GM23248 (cell line): ENCODE results near the gene JCAD. TPM values are rescaled to one million over a fixed set of nuclear protein-coding genes. Genes with fewer than 3 reads are reported as not detected.
A peak's percentile ranks its signal among the peaks of the same experiment; 100 is the strongest.

Experiments
- DNase-seq: peaks from one replicate; pipeline ENCODE4 v3.0.0-alpha.2; 2015
- H2AFZ ChIP-seq: fragments of 200-600 bp; sonication (generic); 2 replicates; pipeline ENCODE4 v1.6.1; 2016; ENCODE audit warnings: antibody characterized with exemption
- H3F3A ChIP-seq: fragments of 200-600 bp; sonication (generic); 2 replicates; pipeline ENCODE4 v1.6.1; 2016; ENCODE audit warnings: mild to moderate bottlenecking, antibody characterized with exemption, mixed run types; ENCODE audit not compliant: insufficient read depth
- H3K27ac ChIP-seq: fragments of 200-600 bp; sonication (generic); 2 replicates; pipeline ENCODE4 v1.5.1; 2016; ENCODE audit warnings: mild to moderate bottlenecking
- H3K27me3 ChIP-seq: fragments of 200-600 bp; sonication (generic); replicated peaks from 2 replicates; pipeline ENCODE4 v1.6.1; 2016; ENCODE audit warnings: mild to moderate bottlenecking; ENCODE audit not compliant: insufficient read depth
- H3K36me3 ChIP-seq: fragments of 200-600 bp; sonication (generic); 2 replicates; pipeline ENCODE4 v1.6.1; 2016; ENCODE audit warnings: low read depth, mild to moderate bottlenecking
- H3K4me1 ChIP-seq: fragments of 200-600 bp; sonication (generic); 2 replicates; pipeline ENCODE4 v1.6.1; 2016; ENCODE audit warnings: mild to moderate bottlenecking; ENCODE audit not compliant: insufficient read depth
- H3K4me2 ChIP-seq: fragments of 200-600 bp; sonication (generic); one replicate; pipeline ENCODE4 v1.6.1; 2016; ENCODE audit warnings: mild to moderate bottlenecking; ENCODE audit not compliant: unreplicated experiment
- H3K4me3 ChIP-seq: fragments of 200-600 bp; sonication (generic); 2 replicates; pipeline ENCODE4 v1.5.1; 2016; ENCODE audit warnings: mild to moderate bottlenecking
- H3K79me2 ChIP-seq: fragments of 200-600 bp; sonication (generic); 2 replicates; pipeline ENCODE4 v1.6.1; 2016; ENCODE audit warnings: mild to moderate bottlenecking; ENCODE audit not compliant: insufficient read depth
- H3K9ac ChIP-seq: fragments of 200-600 bp; sonication (generic); 2 replicates; pipeline ENCODE4 v1.6.1; 2016; ENCODE audit warnings: mild to moderate bottlenecking
- H3K9me2 ChIP-seq: fragments of 200-600 bp; sonication (generic); 2 replicates; pipeline ENCODE4 v1.6.1; 2016; ENCODE audit warnings: mixed run types, mild to moderate bottlenecking, moderate library complexity; ENCODE audit not compliant: insufficient read depth
- H3K9me3 ChIP-seq: fragments of 200-600 bp; sonication (generic); one replicate; pipeline ENCODE4 v1.6.1; 2017; ENCODE audit warnings: low read depth
- H4K20me1 ChIP-seq: fragments of 200-600 bp; sonication (generic); 2 replicates; pipeline ENCODE4 v1.6.0; 2016; ENCODE audit not compliant: insufficient read depth
- EZH2 ChIP-seq: fragments of 200-600 bp; sonication (generic); IDR thresholded peaks from 2 replicates; pipeline ENCODE4 v1.6.1; 2018; ENCODE audit warnings: antibody characterized with exemption, mild to moderate bottlenecking; ENCODE audit not compliant: insufficient read depth, poor library complexity, severe bottlenecking
- EZH2phosphoT487 ChIP-seq: fragments of 200-600 bp; sonication (generic); IDR thresholded peaks from 2 replicates; pipeline ENCODE4 v1.6.1; 2018; ENCODE audit warnings: antibody characterized with exemption, moderate library complexity, mild to moderate bottlenecking, low read depth; ENCODE audit not compliant: insufficient read depth
- WGBS, 2 experiments: methylation state at CpG; one replicate each; pipeline ENCODE4 v1.1.6; 2015 to 2017; ENCODE audit warnings: low lambda C conversion rate in 2 of 2, low coverage in 1 of 2; ENCODE audit errors: missing lambda C conversion rate in 2 of 2; 5-methylcytosine and 5-hydroxymethylcytosine counted together
- in situ Hi-C: fragments of 300-500 bp; cut with MboI; formaldehyde crosslinking; loops from 2 replicates; pipeline ENCODE4 v1.15.0; 2020
- polyA plus RNA-seq: library from polyadenylated mRNA; unstranded; fragments of >200 nt; fragmentation: Nextera tagmentation; extraction: Ambion mirVana; gene quantifications from 2 replicates; pipeline ENCODE4 v1.2.1, GENCODE V29; 2016
- total RNA-seq: library from RNA; depleted of rRNA; stranded (reverse); fragments of >200 nt; shearing (Covaris generic); gene quantifications from 2 replicates; pipeline ENCODE4 v1.2.3, GENCODE V29; 2014

JCAD gene
- total and polyA plus RNA-seq, 2 experiments from 2014 or later, result 17.1 to 24.3 TPM

- H3K4me3 ChIP-seq, result no peak overlapping the region
- peaks cover 21% of the 10 kb centered on the region for H3K4me1 ChIP-seq
- no peak for DNase-seq
- no peak overlapping the region for H2AFZ ChIP-seq
- H3K27me3 ChIP-seq, result no peaks in the 10 kb centered on the region
- H3K27ac ChIP-seq, result no peak overlapping the region
- H3K9me3 ChIP-seq, result no peaks in the 10 kb centered on the region
- in situ Hi-C loops, result no loop called here
- 88% methylated on average over 5 of the region's 5 CpGs for WGBS, 2 experiments
- H3F3A ChIP-seq, result peaks cover 17% of the 10 kb centered on the region
- H3K36me3 ChIP-seq, result no peaks in the 10 kb centered on the region
- H3K9me2 ChIP-seq, result no peaks in the 10 kb centered on the region
- TF ChIP-seq EZH2phosphoT487, result no peak
- TF ChIP-seq EZH2, result no peak
- no peak overlapping the region for H3K4me2 ChIP-seq
- no peaks in the 10 kb centered on the region for H3K79me2 ChIP-seq
- no peak overlapping the region for H3K9ac ChIP-seq
- H4K20me1 ChIP-seq, result no peaks in the 10 kb centered on the region
Observed at GRCh38 chr10:30094601-30095000, 35.2 kb upstream of the JCAD start.

GRCh38 chr10:30093303-30093950 is 34.0 kb upstream of the JCAD start:
- H3K36me3 ChIP-seq, result no peaks in the 10 kb centered on the region
- 51 to 53% methylated on average over 9 of the region's 9 CpGs for WGBS, 2 experiments
- no peak for TF ChIP-seq EZH2phosphoT487
- TF ChIP-seq EZH2, result no peak
- no peaks in the 10 kb centered on the region for H4K20me1 ChIP-seq
- H3K4me2 ChIP-seq, result no peak overlapping the region
- peaks cover 9% of the 10 kb centered on the region for H3F3A ChIP-seq
- H3K79me2 ChIP-seq, result no peaks in the 10 kb centered on the region
- H3K4me3 ChIP-seq, result no peak overlapping the region
- no peaks in the 10 kb centered on the region for H3K27me3 ChIP-seq
- no peak for DNase-seq
- in situ Hi-C loops, result no loop called here
- no peak overlapping the region for H2AFZ ChIP-seq
- H3K4me1 ChIP-seq, result peaks cover 17% of the 10 kb centered on the region
- H3K9me2 ChIP-seq, result no peaks in the 10 kb centered on the region
- H3K27ac ChIP-seq, result no peak overlapping the region
- H3K9me3 ChIP-seq, result no peaks in the 10 kb centered on the region
- no peak overlapping the region for H3K9ac ChIP-seq

- in situ Hi-C loops, result no loop called here
- Histone ChIP-seq H3K9me2 (no peaks in the 10 kb centered on the region), H3K27me3 (no peaks in the 10 kb centered on the region), H3K27ac (peak overlapping the region; percentile 22), H3F3A (peaks cover 9% of the 10 kb centered on the region), H2AFZ (0 out of 2 replicates have a peak overlapping the region, but pooled peaks have one; percentile 19), H3K9me3 (no peaks in the 10 kb centered on the region), H3K79me2 (no peaks in the 10 kb centered on the region), H3K4me1 (peaks cover 12% of the 10 kb centered on the region), H4K20me1 (no peaks in the 10 kb centered on the region), H3K9ac (no peak overlapping the region), H3K4me2 (peak overlapping the region; percentile 7), H3K4me3 (no peak overlapping the region), H3K36me3 (no peaks in the 10 kb centered on the region)
- peak; percentile 85 for DNase-seq
- WGBS, 2 experiments, result 57 to 58% methylated on average over 13 to 14 of the region's 14 CpGs
- no peak for TF ChIP-seq EZH2phosphoT487
- TF ChIP-seq EZH2, result no peak
Observed at GRCh38 chr10:30092151-30092790, 32.9 kb upstream of the JCAD start.

GRCh38 chr10:30091136-30091535 is 31.8 kb upstream of the JCAD start:
- no peaks in the 10 kb centered on the region for H4K20me1 ChIP-seq
- no peaks in the 10 kb centered on the region for H3K79me2 ChIP-seq
- H3K4me2 ChIP-seq, result no peak overlapping the region
- peaks cover 12% of the 10 kb centered on the region for H3K4me1 ChIP-seq
- H3K4me3 ChIP-seq, result no peak overlapping the region
- DNase-seq, result no peak
- H3F3A ChIP-seq, result peaks cover 9% of the 10 kb centered on the region
- H3K36me3 ChIP-seq, result no peaks in the 10 kb centered on the region
- no peaks in the 10 kb centered on the region for H3K9me2 ChIP-seq
- WGBS, 2 experiments, result 95 to 96% methylated on average over 4 of the region's 4 CpGs
- no peak overlapping the region for H2AFZ ChIP-seq
- in situ Hi-C loops, result no loop called here
- TF ChIP-seq EZH2phosphoT487 (no peak), EZH2 (no peak)
- no peak overlapping the region for H3K27ac ChIP-seq
- no peaks in the 10 kb centered on the region for H3K9me3 ChIP-seq
- H3K9ac ChIP-seq, result no peak overlapping the region
- H3K27me3 ChIP-seq, result no peaks in the 10 kb centered on the region
